Kidney (tissue), 14 donors: ENCODE data around the gene CCDC192. TPM values are rescaled to one million over a fixed set of nuclear protein-coding genes. Genes with fewer than 3 reads are reported as not detected.

Experiments used
- DNase-seq, 5 donors: peaks; one replicate each; pipeline ENCODE4 v3.0.0-alpha.2; 2013 to 2020
- FAIRE-seq: peaks from 2 replicates; lab custom pipeline; 2012; peaks lifted over from hg19 to GRCh38; lab: Jason Lieb, UNC
- H3K27ac ChIP-seq, 2 donors: one replicate each; pipeline ENCODE4 v1.7.0; 2013; ENCODE audit warnings: low read depth in 2 of 2, low read length in 2 of 2, inconsistent platforms in 1 of 2
- H3K27me3 ChIP-seq: one replicate; pipeline ENCODE4 v1.7.1; 2013; ENCODE audit warnings: low read length, inconsistent platforms; ENCODE audit not compliant: control insufficient read depth, insufficient read depth
- H3K36me3 ChIP-seq, 3 donors: one replicate each; pipeline versions ENCODE4 v1.7.0 to v1.7.1; 2013; ENCODE audit warnings: low read length in 3 of 3, control low read depth in 1 of 3, inconsistent platforms in 1 of 3; ENCODE audit not compliant: insufficient read depth in 3 of 3, control insufficient read depth in 2 of 3
- H3K4me1 ChIP-seq, 3 donors: one replicate each; pipeline versions ENCODE4 v1.7.0 to v1.7.1; 2013; ENCODE audit warnings: low read length in 3 of 3, inconsistent platforms in 1 of 3, low read depth in 1 of 3; ENCODE audit not compliant: control insufficient read depth in 2 of 3, insufficient read depth in 2 of 3
- H3K4me3 ChIP-seq, 3 donors: one replicate each; pipeline versions ENCODE4 v1.7.0 to v1.8.1; 2013; ENCODE audit warnings: low read length in 3 of 3, control low read depth in 1 of 3, inconsistent platforms in 1 of 3
- H3K9ac ChIP-seq, 3 donors: one replicate each; pipeline versions ENCODE4 v1.7.0 to v1.7.1; 2013; ENCODE audit warnings: low read length in 3 of 3, control low read depth in 1 of 3, inconsistent platforms in 1 of 3
- H3K9me3 ChIP-seq, 3 donors: one replicate each; pipeline versions ENCODE4 v1.7.0 to v1.7.1; 2013; ENCODE audit warnings: low read length in 3 of 3, control low read depth in 1 of 3, inconsistent platforms in 1 of 3; ENCODE audit not compliant: control insufficient read depth in 2 of 3, insufficient read depth in 1 of 3
- CTCF ChIP-seq: IDR thresholded peaks from 3 replicates; pipeline ENCODE4 v1.5.1; 2012; ENCODE audit warnings: mild to moderate bottlenecking, moderate library complexity, borderline replicate concordance; ENCODE audit not compliant: insufficient read depth; ENCODE audit errors: extremely low read depth
- intact Hi-C: fragments of 100-400 bp; cut with DNase I; formaldehyde crosslinking; loops from one replicate; pipeline ENCODE4 v1.11.1; 2022
- polyA plus RNA-seq: library from polyadenylated mRNA; stranded (reverse); fragments of 350-450 nt; fragmentation: Illumina TruSeq; extraction: RNeasy Lipid Tissue Mini Kit (QIAGEN cat#74804); gene quantifications from one replicate; pipeline ENCODE4 v1.2.3, GENCODE V29; 2014; ENCODE audit warnings: low read depth, low replicate concordance; ENCODE audit not compliant: insufficient read depth
- total RNA-seq: library from RNA; stranded (reverse); fragmentation: NEBNext Ultra II Directional; extraction: Animal tissue kit (Norgen Biotek cat#: 25700); gene quantifications from one replicate; pipeline ENCODE4 v1.2.1, GENCODE V29; 2021
- donor health status: control.
- donor health status: control.
- donor health status: control.
- donor health status: control.
- donor health status: control.
- donor health status: DM: yes; HTN: yes; CAD: no.
- donor health status: Normal renal cell carcinoma (clear cell type).

CCDC192 gene
- total and polyA plus RNA-seq, 2 donors from 2014 or later: not detected

GRCh38 chr5:127810707-127811490, 107.7 kb downstream of the CCDC192 start:
- Histone ChIP-seq H3K4me3 (no peak overlapping the region), H3K9me3 (no peaks in the 10 kb centered on the region), H3K36me3 (no peaks in the 10 kb centered on the region), H3K27ac (no peak overlapping the region), H3K9ac (no peak overlapping the region), H3K4me1 (no peaks in the 10 kb centered on the region), H3K27me3 (no peaks in the 10 kb centered on the region)
- no peak for TF ChIP-seq CTCF
- intact Hi-C loops: no loop called here
- FAIRE-seq (no peak), DNase-seq (no peak)

GRCh38 chr5:127812570-127812969, 109.4 kb downstream of the CCDC192 start:
- Histone ChIP-seq H3K9ac (no peak overlapping the region), H3K4me3 (no peak overlapping the region), H3K4me1 (no peaks in the 10 kb centered on the region), H3K27ac (no peak overlapping the region), H3K27me3 (no peaks in the 10 kb centered on the region), H3K9me3 (no peaks in the 10 kb centered on the region), H3K36me3 (no peaks in the 10 kb centered on the region)
- FAIRE-seq (no peak), DNase-seq (no peak)
- intact Hi-C loops: no loop called here
- no peak for TF ChIP-seq CTCF

- DNase-seq (no peak), FAIRE-seq (no peak)
- H3K27me3 ChIP-seq: no peaks in the 10 kb centered on the region
- no peaks in the 10 kb centered on the region for H3K4me1 ChIP-seq
- TF ChIP-seq CTCF: no peak
- no peak overlapping the region for H3K4me3 ChIP-seq
- no peaks in the 10 kb centered on the region for H3K36me3 ChIP-seq
- no peak overlapping the region for H3K27ac ChIP-seq
- intact Hi-C loops: no loop called here
- H3K9ac ChIP-seq: no peak overlapping the region
- H3K9me3 ChIP-seq: no peaks in the 10 kb centered on the region
These were observed 110.7 kb downstream of the CCDC192 start for GRCh38 chr5:127813633-127814587.
